B cell (primary cell): ENCODE results near the gene NBL1. TPM values are rescaled to one million over a fixed set of nuclear protein-coding genes. Genes with fewer than 3 reads are reported as not detected.

ENCODE experiments used
- ATAC-seq: fragments of 200-7000 bp; cut with Tn5 transposase; one replicate; pipeline ENCODE4 v1.10.0; 2021; ENCODE audit warnings: low read depth, mild to moderate bottlenecking, moderate number of reproducible peaks, moderate library complexity
- CTCF ChIA-PET: fragments of 350-600 bp; sonication (Branson Sonifier 250); formaldehyde crosslinking; loops from one replicate; lab custom pipeline; 2021; ENCODE audit warnings: antibody characterized with exemption, inconsistent platforms; lab: Charles Lee
- POLR2A ChIA-PET: fragments of 350-600 bp; sonication (Branson Sonifier 250); formaldehyde crosslinking; loops from one replicate; lab custom pipeline; 2021; ENCODE audit warnings: antibody characterized with exemption; lab: Charles Lee
- DNase-seq: peaks from one replicate; pipeline ENCODE4 v3.0.0; 2013
- H2AFZ ChIP-seq: 2 replicates; pipeline ENCODE4 v1.6.1; 2012; ENCODE audit warnings: mild to moderate bottlenecking, low read depth, low read length; ENCODE audit not compliant: insufficient read depth, poor library complexity, severe bottlenecking
- H3K27ac ChIP-seq, 2 donors: 1 replicate in 1 of 2; 2 replicates in 1 of 2; pipeline ENCODE4 v1.5.1; 2012 to 2013; ENCODE audit warnings: low read length in 2 of 2, mild to moderate bottlenecking in 2 of 2, moderate library complexity in 1 of 2
- H3K27me3 ChIP-seq, 4 experiments: fragments of 200-600 bp in 1 of 4; sonication (generic) in 1 of 4; replicated peaks in 1 of 4; 1 replicate in 2 of 4; 2 replicates in 2 of 4; pipeline versions ENCODE4 v1.6.1 to v1.7.0; 2013 to 2016; ENCODE audit warnings: low read length in 3 of 4, mild to moderate bottlenecking in 2 of 4, mixed read lengths in 1 of 4, moderate library complexity in 1 of 4; ENCODE audit not compliant: insufficient read depth in 4 of 4, control insufficient read depth in 3 of 4; ENCODE audit errors: control extremely low read depth in 1 of 4
- H3K36me3 ChIP-seq, 2 experiments: replicated peaks in 1 of 2; 1 replicate in 1 of 2; 2 replicates in 1 of 2; pipeline versions ENCODE4 v1.6.1 to v1.7.1; 2013; ENCODE audit warnings: low read length in 1 of 2; ENCODE audit not compliant: insufficient read depth in 2 of 2, control insufficient read depth in 1 of 2; ENCODE audit errors: control extremely low read depth in 1 of 2, extremely low read depth in 1 of 2
- H3K4me1 ChIP-seq, 2 donors: fragments of 200-600 bp in 1 of 2; sonication (generic) in 1 of 2; 1 replicate in 1 of 2; 2 replicates in 1 of 2; pipeline versions ENCODE4 v1.5.1 to v1.6.1; 2013 to 2017; ENCODE audit warnings: low read length in 2 of 2; ENCODE audit not compliant: control insufficient read depth in 2 of 2, insufficient read depth in 2 of 2
- H3K4me2 ChIP-seq: replicated peaks from 2 replicates; pipeline ENCODE3; 2012; ENCODE audit warnings: mild to moderate bottlenecking, low read depth, low read length; ENCODE audit not compliant: poor library complexity, severe bottlenecking
- H3K4me3 ChIP-seq, 5 experiments: fragments of 200-600 bp in 1 of 5; sonication (generic) in 1 of 5; 1 replicate in 3 of 5; 2 replicates in 2 of 5; pipeline versions ENCODE4 v1.5.1 to v1.7.0; 2011 to 2016; ENCODE audit warnings: low read length in 4 of 5, mild to moderate bottlenecking in 4 of 5, low read depth in 2 of 5, control low read depth in 1 of 5, moderate library complexity in 1 of 5; ENCODE audit not compliant: insufficient read depth in 1 of 5; ENCODE audit errors: control extremely low read depth in 1 of 5, extremely low read depth in 1 of 5
- H3K79me2 ChIP-seq: fragments of 200-600 bp; sonication (generic); one replicate; pipeline ENCODE4 v1.6.0; 2016; ENCODE audit warnings: low read length; ENCODE audit not compliant: control insufficient read depth, insufficient read depth
- H3K9ac ChIP-seq: fragments of 200-600 bp; sonication (generic); 2 replicates; pipeline ENCODE4 v1.6.1; 2017; ENCODE audit warnings: mild to moderate bottlenecking, low read length, moderate library complexity
- H3K9me3 ChIP-seq, 3 donors: one replicate each; pipeline versions ENCODE4 v1.6.1 to v1.7.1; 2013; ENCODE audit warnings: low read length in 2 of 3; ENCODE audit not compliant: control insufficient read depth in 2 of 3, insufficient read depth in 1 of 3; ENCODE audit errors: control extremely low read depth in 1 of 3
- H4K20me1 ChIP-seq: 2 replicates; pipeline ENCODE4 v1.6.0; 2012; ENCODE audit warnings: mild to moderate bottlenecking, low read length; ENCODE audit not compliant: insufficient read depth, control insufficient read depth, poor library complexity, severe bottlenecking
- H3K27ac Mint-ChIP-seq: one replicate; pipeline ENCODE4 v1.8.0; 2021; ENCODE audit warnings: mixed read lengths
- H3K27me3 Mint-ChIP-seq: one replicate; pipeline ENCODE4 v1.8.0; 2021; ENCODE audit warnings: mixed read lengths
- H3K4me1 Mint-ChIP-seq: one replicate; pipeline ENCODE4 v1.8.0; 2021; ENCODE audit warnings: mixed read lengths
- H3K4me3 Mint-ChIP-seq: one replicate; pipeline ENCODE4 v1.8.0; 2021; ENCODE audit warnings: mixed read lengths
- H3K9me3 Mint-ChIP-seq: one replicate; pipeline ENCODE4 v1.8.0; 2022; ENCODE audit warnings: mixed read lengths; ENCODE audit not compliant: insufficient read depth
- CTCF ChIP-seq: fragments of 200-600 bp; IDR thresholded peaks from one replicate; pipeline ENCODE4 v1.8.0; 2022; ENCODE audit warnings: antibody characterized with exemption, mild to moderate bottlenecking
- EZH2 ChIP-seq: IDR thresholded peaks from 2 replicates; pipeline ENCODE4 v1.6.1; 2012; ENCODE audit warnings: borderline replicate concordance, low read depth, mild to moderate bottlenecking, moderate library complexity, low read length; ENCODE audit not compliant: insufficient read depth, poor library complexity, severe bottlenecking
- WGBS: methylation state at CpG from one replicate; pipeline ENCODE4 v1.1.5; 2013; ENCODE audit warnings: missing lambda C conversion rate; ENCODE audit not compliant: insufficient coverage; 5-methylcytosine and 5-hydroxymethylcytosine counted together
- intact Hi-C: fragments of 100-400 bp; cut with micrococcal nuclease; formaldehyde crosslinking; loops from one replicate; pipeline ENCODE4 v1.10.0; 2022
- polyA plus RNA-seq: library from polyadenylated mRNA; depleted of rRNA; stranded (reverse); fragments of >200 nt; gene quantifications from 2 replicates; pipeline ENCODE4 v1.2.3, GENCODE V29; 2012
- total RNA-seq, 2 donors: library from RNA; stranded (reverse); fragments of 120-200 nt in 1 of 2; gene quantifications; 1 replicate in 1 of 2; 2 replicates in 1 of 2; pipeline versions ENCODE4 v1.2.3 to v1.2.4, GENCODE V29; 2013 to 2022

Gene NBL1
- total and polyA plus RNA-seq, 2 donors (not counting 1 experiment from before 2014, with no cell fraction given): 0.74 to 0.97 TPM

GRCh38 chr1:19654886-19655717 lies 11.0 kb downstream of the NBL1 start:
- Histone ChIP-seq H4K20me1 (no peaks in the 10 kb centered on the region), H3K9me3 (peaks cover 0 to 5% (median 0%) of the 10 kb centered on the region in 3 donors), H3K4me1 (peaks cover 4 to 11% of the 10 kb centered on the region in 2 donors), H3K79me2 (no peaks in the 10 kb centered on the region), H3K9ac (no peak overlapping the region), H3K4me2 (no peak overlapping the region), H3K27ac (no peak overlapping the region), H3K27me3 (peaks cover 0 to 9% (median 0%) of the 10 kb centered on the region in 4 experiments), H2AFZ (no peak overlapping the region), H3K4me3 (no peak overlapping the region), H3K36me3 (no peaks in the 10 kb centered on the region)
- DNase-seq (no peak), ATAC-seq (no peak)
- H3K9me3 Mint-ChIP-seq: no peaks in the 10 kb centered on the region
- H3K27me3 Mint-ChIP-seq: peaks cover 18% of the 10 kb centered on the region
- no peak overlapping the region for H3K4me3 Mint-ChIP-seq
- intact Hi-C loops: loop anchor here (5.0 kb wide), 1 partner anchor 168 kb away; the partner anchor contains the start of gene CAPZB
- POLR2A ChIA-PET: no interaction called here
- TF ChIP-seq CTCF (no peak), EZH2 (no peak)
- CTCF ChIA-PET: interaction anchor here (1.0 to 1.5 kb wide), 4 partner anchors 28 to 314 kb away, joined by 3 to 4 read pairs (median 3); no protein-coding TSS in a partner anchor
- peaks cover 4% of the 10 kb centered on the region for H3K4me1 Mint-ChIP-seq
- WGBS: 91% methylated on average over 11 of the region's 15 CpGs
- no peak overlapping the region for H3K27ac Mint-ChIP-seq

GRCh38 chr1:19655718-19656080 lies 11.6 kb downstream of the NBL1 start:
- WGBS: 97% methylated on average over 8 of the region's 8 CpGs
- Mint-ChIP-seq H3K27ac (no peak overlapping the region), H3K9me3 (no peaks in the 10 kb centered on the region), H3K4me1 (peaks cover 4% of the 10 kb centered on the region), H3K27me3 (peaks cover 23% of the 10 kb centered on the region), H3K4me3 (no peak overlapping the region)
- Histone ChIP-seq H3K9me3 (peaks cover 0 to 5% (median 0%) of the 10 kb centered on the region in 3 donors), H3K4me3 (no peak overlapping the region), H3K4me1 (peaks cover 4 to 11% of the 10 kb centered on the region in 2 donors), H3K9ac (no peak overlapping the region), H3K27ac (no peak overlapping the region), H4K20me1 (no peaks in the 10 kb centered on the region), H3K36me3 (no peaks in the 10 kb centered on the region), H2AFZ (no peak overlapping the region), H3K27me3 (peaks cover 0 to 5% (median 0%) of the 10 kb centered on the region in 4 experiments), H3K79me2 (no peaks in the 10 kb centered on the region), H3K4me2 (no peak overlapping the region)
- ChIA-PET POLR2A (no interaction called here), CTCF (interaction anchor here (1.1 kb wide), 1 partner anchor 312 kb away, joined by 4 read pairs; no protein-coding TSS in a partner anchor)
- ATAC-seq (no peak), DNase-seq (no peak)
- no peak for TF ChIP-seq EZH2
- no peak for TF ChIP-seq CTCF
- intact Hi-C loops: no loop called here
